Measurements from ENCODE around the gene TCP11. TPM values are rescaled to one million over a fixed set of nuclear protein-coding genes. Genes with fewer than 3 reads are reported as not detected.
"Not testable (repeated sequence)": the region's sequence is repeated elsewhere in the genome, so short reads cannot be mapped to it uniquely, and the experiment has no call there.

TCP11 gene
- total and polyA plus RNA-seq, 4 donors = 0.16 to 1.7 (median 0.56) TPM

DNA sequence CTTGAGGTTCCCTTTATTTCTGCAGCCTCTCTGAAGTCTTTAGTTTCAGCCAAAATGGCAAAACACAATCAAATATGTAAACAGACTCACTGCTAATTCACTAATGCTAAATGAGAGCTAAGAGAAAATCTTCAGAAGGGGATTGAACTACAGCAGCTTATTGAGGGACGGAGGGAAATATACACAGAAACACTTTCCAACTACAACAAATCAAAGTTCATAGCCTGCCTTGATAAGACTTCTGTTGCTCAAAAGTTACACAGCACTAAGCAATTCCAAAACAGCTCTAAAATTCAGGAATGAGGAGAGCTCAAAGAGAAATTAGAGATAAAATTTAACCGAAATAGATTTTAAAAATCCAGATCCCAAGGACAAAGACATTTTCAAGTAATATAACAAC, 1.7 kb downstream of the TCP11 start:
- ATAC-seq (ENCODE audit: insufficient read depth, low FRiP score) (no peak), DNase-seq (no peak)
- no peak for TF ChIP-seq CTCF (IDR thresholded peaks at IDR 0.05; ENCODE audit: control extremely low read depth, extremely low read depth)
- no peak overlapping the region for H3K4me3 ChIP-seq
- H3K27ac ChIP-seq (ENCODE audit: low read depth in 1 of 2, low read length in 1 of 2) = no peak overlapping the region
- no peaks in the 10 kb centered on the region for H3K9me3 ChIP-seq (ENCODE audit: control insufficient read depth in 4 of 4, insufficient read depth in 3 of 4, low read length in 3 of 4)
- 60 to 75% methylated on average over 2 of the region's 2 CpGs for WGBS, 2 donors
- no peaks in the 10 kb centered on the region for H3K36me3 ChIP-seq (ENCODE audit: control insufficient read depth in 4 of 4, insufficient read depth in 4 of 4, low read length in 4 of 4)
- H3K9ac ChIP-seq (ENCODE audit: insufficient read depth in 1 of 2, low read length in 2 of 2) = no peak overlapping the region
- H3K4me1 ChIP-seq (ENCODE audit: control insufficient read depth in 5 of 5, insufficient read depth in 5 of 5, low read length in 5 of 5) = peaks cover 0 to 3% (median 0%) of the 10 kb centered on the region in 5 donors
- no peaks in the 10 kb centered on the region for H3K27me3 ChIP-seq (ENCODE audit: control insufficient read depth in 3 of 3, insufficient read depth in 3 of 3, low read length in 2 of 3)

GRCh38 chr6:35138191-35138590, 2.9 kb downstream of the TCP11 start:
- H3K27me3 ChIP-seq (ENCODE audit: control insufficient read depth in 3 of 3, insufficient read depth in 3 of 3, low read length in 2 of 3); H3K36me3 ChIP-seq (ENCODE audit: control insufficient read depth in 4 of 4, insufficient read depth in 4 of 4, low read length in 4 of 4); ATAC-seq (ENCODE audit: insufficient read depth, low FRiP score); DNase-seq; H3K9me3 ChIP-seq (ENCODE audit: control insufficient read depth in 4 of 4, insufficient read depth in 3 of 4, low read length in 3 of 4); H3K9ac ChIP-seq (ENCODE audit: insufficient read depth in 1 of 2, low read length in 2 of 2); H3K4me3 ChIP-seq; H3K4me1 ChIP-seq (ENCODE audit: control insufficient read depth in 5 of 5, insufficient read depth in 5 of 5, low read length in 5 of 5); H3K27ac ChIP-seq (ENCODE audit: low read depth in 1 of 2, low read length in 1 of 2): not testable (repeated sequence)
- WGBS, 2 donors = 61 to 69% methylated on average over 3 of the region's 3 CpGs

DNA sequence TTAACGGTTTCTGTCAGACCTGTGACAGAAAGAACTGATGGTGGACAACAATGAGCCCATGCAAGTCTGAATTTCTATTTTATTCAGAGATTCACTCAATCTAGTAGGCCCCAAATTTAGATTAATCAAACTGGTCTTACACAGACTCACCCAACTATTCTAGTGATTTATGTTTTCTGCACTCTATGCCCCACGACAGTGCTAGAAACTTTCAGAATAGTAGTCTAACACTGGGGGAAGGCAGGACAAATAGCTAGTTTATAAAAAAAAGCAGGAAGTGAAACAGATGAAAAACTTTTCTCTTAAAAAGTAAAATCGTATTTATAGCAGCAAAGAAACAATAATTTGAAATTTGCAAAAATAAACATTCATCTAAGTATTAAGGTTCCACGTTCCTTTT, 5.0 kb downstream of the TCP11 start:
- DNase-seq = no peak
- 56 to 74% methylated on average over 3 of the region's 4 CpGs for WGBS, 2 donors
- no peaks in the 10 kb centered on the region for H3K27me3 ChIP-seq (ENCODE audit: control insufficient read depth in 3 of 3, insufficient read depth in 3 of 3, low read length in 2 of 3)
- no peaks in the 10 kb centered on the region for H3K9me3 ChIP-seq (ENCODE audit: control insufficient read depth in 4 of 4, insufficient read depth in 3 of 4, low read length in 3 of 4)
- no peak for TF ChIP-seq CTCF (IDR thresholded peaks at IDR 0.05; ENCODE audit: control extremely low read depth, extremely low read depth)
- ATAC-seq (ENCODE audit: insufficient read depth, low FRiP score) = no peak
- no peak overlapping the region for H3K9ac ChIP-seq (ENCODE audit: insufficient read depth in 1 of 2, low read length in 2 of 2)
- H3K4me3 ChIP-seq = no peak overlapping the region
- H3K27ac ChIP-seq (ENCODE audit: low read depth in 1 of 2, low read length in 1 of 2) = no peak overlapping the region
- no peaks in the 10 kb centered on the region for H3K36me3 ChIP-seq (ENCODE audit: control insufficient read depth in 4 of 4, insufficient read depth in 4 of 4, low read length in 4 of 4)
- H3K4me1 ChIP-seq (ENCODE audit: control insufficient read depth in 5 of 5, insufficient read depth in 5 of 5, low read length in 5 of 5) = peaks cover 0 to 3% (median 0%) of the 10 kb centered on the region in 5 donors

DNA sequence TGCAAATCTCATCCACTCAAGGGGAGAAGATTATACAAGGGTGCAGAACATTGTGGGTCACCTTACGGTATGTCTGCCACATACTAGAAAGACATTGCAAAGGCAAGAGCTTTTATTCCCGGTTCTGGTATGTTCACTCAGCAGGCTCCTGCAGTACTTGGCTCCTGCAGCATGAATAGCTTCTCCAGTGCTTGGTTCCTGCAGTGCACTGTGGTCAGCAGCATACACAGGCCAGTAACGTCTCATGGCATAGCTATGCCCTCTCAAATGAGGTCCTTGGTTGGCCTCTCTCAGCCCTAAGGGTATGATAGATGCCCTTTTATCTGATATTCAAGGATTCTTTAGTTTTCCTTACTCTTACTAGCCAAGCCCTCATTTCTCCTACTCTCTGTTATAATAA, 12.6 kb downstream of the TCP11 start:
- H3K9me3 ChIP-seq (ENCODE audit: control insufficient read depth in 4 of 4, insufficient read depth in 3 of 4, low read length in 3 of 4) = no peaks in the 10 kb centered on the region
- no peaks in the 10 kb centered on the region for H3K27me3 ChIP-seq (ENCODE audit: control insufficient read depth in 3 of 3, insufficient read depth in 3 of 3, low read length in 2 of 3)
- ATAC-seq (ENCODE audit: insufficient read depth, low FRiP score) = no peak
- no peak overlapping the region for H3K27ac ChIP-seq (ENCODE audit: low read depth in 1 of 2, low read length in 1 of 2)
- H3K36me3 ChIP-seq (ENCODE audit: control insufficient read depth in 4 of 4, insufficient read depth in 4 of 4, low read length in 4 of 4) = no peaks in the 10 kb centered on the region
- no peak overlapping the region for H3K4me3 ChIP-seq
- no peak for TF ChIP-seq CTCF (IDR thresholded peaks at IDR 0.05; ENCODE audit: control extremely low read depth, extremely low read depth)
- H3K4me1 ChIP-seq (ENCODE audit: control insufficient read depth in 5 of 5, insufficient read depth in 5 of 5, low read length in 5 of 5) = no peaks in the 10 kb centered on the region
- no peak overlapping the region for H3K9ac ChIP-seq (ENCODE audit: insufficient read depth in 1 of 2, low read length in 2 of 2)
- 81 to 92% methylated on average over 3 of the region's 3 CpGs for WGBS, 2 donors
- no peak for DNase-seq
